GM12874 (cell line): ENCODE measurements around the gene DNAJB13.
A peak's percentile ranks its signal among the peaks of the same experiment; 100 is the strongest.

Source experiments
- CTCF ChIP-seq: IDR thresholded peaks from 2 replicates; pipeline ENCODE4 v1.5.1; 2011; ENCODE audit warnings: low read depth, mild to moderate bottlenecking, control low read depth, low read length, moderate library complexity; ENCODE audit not compliant: insufficient read depth

DNAJB13 gene

GRCh38 chr11:73921180-73921579 lies 29.6 kb upstream of the DNAJB13 start:
- no peak for TF ChIP-seq CTCF

GRCh38 chr11:73929388-73929787 lies 21.4 kb upstream of the DNAJB13 start:
- no peak for TF ChIP-seq CTCF

GRCh38 chr11:73931039-73931645 lies 19.7 kb upstream of the DNAJB13 start:
- TF ChIP-seq CTCF = peak; percentile 20; the same call in 1 of the 2 replicates

GRCh38 chr11:73931951-73932350 lies 18.9 kb upstream of the DNAJB13 start:
- TF ChIP-seq CTCF = no peak

GRCh38 chr11:73932781-73933180 lies 18.0 kb upstream of the DNAJB13 start:
- TF ChIP-seq CTCF = no peak

- TF ChIP-seq CTCF = no peak
Observed at GRCh38 chr11:73939096-73939495, 11.7 kb upstream of the DNAJB13 start.

GRCh38 chr11:73940801-73941570 lies 9.8 kb upstream of the DNAJB13 start:
- no peak for TF ChIP-seq CTCF
